Fibroblast of the aortic adventitia (primary cell): ENCODE results near the gene AKAP4. TPM values are rescaled to one million over a fixed set of nuclear protein-coding genes. Genes with fewer than 3 reads are reported as not detected.
A peak's percentile ranks its signal among the peaks of the same experiment; 100 is the strongest.

Experiments used
- DNase-seq: peaks from one replicate; pipeline ENCODE4 v3.0.0-alpha.2; 2010; ENCODE audit warnings: low read depth
- H3K4me3 ChIP-seq: 2 replicates; pipeline ENCODE4 v1.5.1; 2011; ENCODE audit warnings: low read depth, mild to moderate bottlenecking, control low read depth, low read length, moderate library complexity
- total RNA-seq: library from RNA; depleted of rRNA; stranded (reverse); fragments of >200 nt; gene quantifications from 2 replicates; pipeline ENCODE4 v1.2.3, GENCODE V29; 2012; ENCODE audit warnings: low replicate concordance
- TF ChIP-seq, protein P1 (sequence below): IDR thresholded peaks from 2 replicates; pipeline ENCODE4 v1.5.1; 2011; ENCODE audit warnings: mild to moderate bottlenecking, low read length, control low read depth, inconsistent platforms; ENCODE audit not compliant: insufficient read depth

AKAP4 gene
- total RNA-seq, 1 donor = under 0.01 TPM

GRCh38 chrX:50165727-50166126 lies 35.1 kb downstream of the AKAP4 start:
- TF ChIP-seq, protein P1, sequence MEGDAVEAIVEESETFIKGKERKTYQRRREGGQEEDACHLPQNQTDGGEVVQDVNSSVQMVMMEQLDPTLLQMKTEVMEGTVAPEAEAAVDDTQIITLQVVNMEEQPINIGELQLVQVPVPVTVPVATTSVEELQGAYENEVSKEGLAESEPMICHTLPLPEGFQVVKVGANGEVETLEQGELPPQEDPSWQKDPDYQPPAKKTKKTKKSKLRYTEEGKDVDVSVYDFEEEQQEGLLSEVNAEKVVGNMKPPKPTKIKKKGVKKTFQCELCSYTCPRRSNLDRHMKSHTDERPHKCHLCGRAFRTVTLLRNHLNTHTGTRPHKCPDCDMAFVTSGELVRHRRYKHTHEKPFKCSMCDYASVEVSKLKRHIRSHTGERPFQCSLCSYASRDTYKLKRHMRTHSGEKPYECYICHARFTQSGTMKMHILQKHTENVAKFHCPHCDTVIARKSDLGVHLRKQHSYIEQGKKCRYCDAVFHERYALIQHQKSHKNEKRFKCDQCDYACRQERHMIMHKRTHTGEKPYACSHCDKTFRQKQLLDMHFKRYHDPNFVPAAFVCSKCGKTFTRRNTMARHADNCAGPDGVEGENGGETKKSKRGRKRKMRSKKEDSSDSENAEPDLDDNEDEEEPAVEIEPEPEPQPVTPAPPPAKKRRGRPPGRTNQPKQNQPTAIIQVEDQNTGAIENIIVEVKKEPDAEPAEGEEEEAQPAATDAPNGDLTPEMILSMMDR = no peak
- no peak overlapping the region for H3K4me3 ChIP-seq
- no peak for DNase-seq

- no peak overlapping the region for H3K4me3 ChIP-seq
- no peak for DNase-seq
- TF ChIP-seq, protein P1 = no peak
Measured at GRCh38 chrX:50161127-50161526, 39.7 kb downstream of the AKAP4 start.

DNA sequence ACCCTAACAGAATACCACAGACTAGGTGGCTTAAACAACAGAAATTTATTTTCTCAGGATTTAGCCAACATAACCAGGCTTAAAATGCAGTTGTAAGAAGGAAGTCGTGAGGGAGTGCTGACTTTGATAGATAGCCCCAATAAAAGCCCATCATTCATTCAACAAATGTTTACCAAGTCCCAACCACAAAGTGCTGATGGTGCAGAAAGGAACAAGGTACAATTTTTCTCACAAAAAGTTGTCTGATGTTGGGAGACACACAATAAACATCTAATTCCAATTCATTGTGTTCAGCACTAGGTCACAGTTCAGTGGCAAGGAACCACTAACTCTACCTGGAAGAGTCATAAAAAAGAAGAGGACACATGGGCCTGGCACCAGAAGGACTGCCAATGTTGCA lies 42.2 kb downstream of the AKAP4 start:
- H3K4me3 ChIP-seq = no peak overlapping the region
- TF ChIP-seq, protein P1 = no peak
- DNase-seq = no peak

DNA sequence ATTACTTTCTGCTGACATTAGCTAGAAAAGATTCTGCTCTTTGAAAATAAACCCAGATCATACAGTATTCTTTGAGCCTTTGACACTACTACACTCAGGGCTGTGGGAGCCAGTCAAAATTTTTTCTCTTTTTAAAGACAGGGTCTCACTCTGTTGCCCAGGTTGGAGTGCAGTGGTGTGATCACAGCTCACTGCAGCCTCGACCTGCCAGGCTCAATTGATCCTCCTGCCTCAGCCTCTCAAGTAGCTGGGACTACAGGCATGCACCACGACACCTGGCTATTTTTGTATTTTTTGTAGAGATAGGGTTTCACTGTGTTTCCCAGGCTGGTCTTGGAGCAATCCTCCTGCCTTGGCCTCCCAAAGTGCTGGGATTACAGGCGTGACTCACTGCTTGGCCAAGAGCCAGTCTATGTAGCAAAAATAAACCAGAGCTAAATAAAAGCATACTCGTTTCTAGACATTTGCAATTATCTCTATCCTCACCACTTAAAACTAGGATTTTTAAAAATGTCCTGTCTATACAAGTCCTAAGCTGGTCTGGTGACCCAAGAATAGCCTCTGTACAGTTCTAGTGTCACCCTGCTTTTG lies 43.2 kb downstream of the AKAP4 start:
- peak; percentile 16 for DNase-seq
- H3K4me3 ChIP-seq = no peak overlapping the region
- TF ChIP-seq, protein P1 = no peak

DNA sequence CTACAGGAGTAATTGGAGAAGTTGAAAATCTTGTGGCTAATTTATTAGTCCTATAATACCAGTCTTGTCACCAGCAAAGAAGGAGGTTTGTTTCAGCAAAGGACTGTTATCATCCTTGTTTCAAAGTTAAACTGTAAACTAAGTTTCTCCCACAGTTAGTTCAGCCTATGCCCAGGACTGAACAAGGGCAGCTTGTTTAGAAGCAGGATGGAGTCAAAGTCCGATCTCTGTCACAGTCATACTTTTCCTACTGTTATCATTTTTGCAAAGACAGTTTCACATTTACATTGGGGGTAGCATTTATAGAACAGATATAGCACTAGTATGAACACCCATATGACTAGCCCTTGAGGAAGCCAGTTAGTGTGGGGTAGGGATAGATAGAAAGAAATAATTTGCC lies 46.4 kb downstream of the AKAP4 start:
- no peak for DNase-seq
- TF ChIP-seq, protein P1 = no peak
- H3K4me3 ChIP-seq = no peak overlapping the region

- TF ChIP-seq, protein P1 = no peak
- peak; percentile 0 for DNase-seq
- no peak overlapping the region for H3K4me3 ChIP-seq
Measured at GRCh38 chrX:50152456-50152855, 48.4 kb downstream of the AKAP4 start.

DNA sequence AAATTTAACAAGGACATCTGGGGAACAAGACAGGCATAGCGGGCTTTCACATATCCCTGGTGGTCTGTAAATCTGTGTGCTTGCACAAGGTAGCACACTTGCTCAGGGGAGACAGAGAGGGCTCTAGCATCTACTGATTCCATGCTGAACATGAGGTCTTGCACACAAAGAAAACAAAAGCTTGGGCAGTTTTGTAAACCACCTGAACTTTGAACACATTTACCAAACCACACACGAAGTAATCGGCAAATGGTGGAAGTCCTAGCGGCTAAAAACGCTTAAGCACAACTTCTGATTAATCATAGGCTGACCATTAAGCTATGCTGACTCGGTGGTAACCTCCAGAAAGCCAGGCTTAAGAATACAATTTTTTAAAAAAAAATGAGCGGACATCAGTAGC lies 52.8 kb downstream of the AKAP4 start:
- H3K4me3 ChIP-seq = no peak overlapping the region
- DNase-seq = no peak
- TF ChIP-seq, protein P1 = no peak
